GM18909 (cell line): ENCODE results near the gene PISD.
A peak's percentile ranks its signal among the peaks of the same experiment; 100 is the strongest.
"Not testable (repeated sequence)": the region's sequence is repeated elsewhere in the genome, so short reads cannot be mapped to it uniquely, and the experiment has no call there.

ENCODE experiments used
- ATAC-seq: cut with Tn5 transposase; IDR thresholded peaks from one replicate; pipeline ENCODE4 v1.9.1; 2021; ENCODE audit warnings: mild to moderate bottlenecking; ENCODE audit not compliant: unreplicated experiment, poor library complexity

PISD gene

GRCh38 chr22:31661851-31662667, at the start of gene PISD:
PISD (minus strand) TSS chr22:31662215; CDS start chr22:31662208, 7 bp downstream.
- ATAC-seq, result peak; percentile 84

GRCh38 chr22:31711226-31711625, 49.2 kb upstream of the PISD start:
- ATAC-seq, result not testable (repeated sequence)

- ATAC-seq, result no peak
Observed at GRCh38 chr22:31707519-31707918, 45.5 kb upstream of the PISD start.

- no peak for ATAC-seq
Observed at GRCh38 chr22:31695423-31695822, 33.4 kb upstream of the PISD start.

- not testable (repeated sequence) for ATAC-seq
Observed at GRCh38 chr22:31694046-31694445, 32.0 kb upstream of the PISD start.

GRCh38 chr22:31692186-31692886, 30.3 kb upstream of the PISD start:
- no peak for ATAC-seq

- no peak for ATAC-seq
Observed at GRCh38 chr22:31691408-31691807, 29.4 kb upstream of the PISD start.

- no peak for ATAC-seq
Observed at GRCh38 chr22:31683181-31684105, 21.4 kb upstream of the PISD start.

- ATAC-seq, result no peak
Observed at GRCh38 chr22:31682751-31683150, 20.7 kb upstream of the PISD start.

- no peak for ATAC-seq
Observed at GRCh38 chr22:31681349-31682345, 19.6 kb upstream of the PISD start.

GRCh38 chr22:31680861-31681341, 18.9 kb upstream of the PISD start:
- ATAC-seq, result no peak

GRCh38 chr22:31678748-31679147, 16.7 kb upstream of the PISD start:
- ATAC-seq, result no peak

GRCh38 chr22:31676700-31677099, 14.7 kb upstream of the PISD start:
- peak; percentile 95 for ATAC-seq

GRCh38 chr22:31674219-31674618, 12.2 kb upstream of the PISD start:
- ATAC-seq, result not testable (repeated sequence)

GRCh38 chr22:31668849-31669248, 6.8 kb upstream of the PISD start:
- ATAC-seq, result not testable (repeated sequence)

GRCh38 chr22:31662668-31663037, 638 bp upstream of the PISD start:
- ATAC-seq, result no peak

GRCh38 chr22:31660860-31661341, 1.1 kb downstream of the PISD start:
- ATAC-seq, result not testable (repeated sequence)

GRCh38 chr22:31659246-31659645, 2.8 kb downstream of the PISD start:
- no peak for ATAC-seq

GRCh38 chr22:31654408-31654807, 7.6 kb downstream of the PISD start:
- no peak for ATAC-seq
